Liver (tissue), 9 donors: Measurements from ENCODE around the gene PASD1. TPM values are rescaled to one million over a fixed set of nuclear protein-coding genes. Genes with fewer than 3 reads are reported as not detected.
"Not testable (repeated sequence)": the region's sequence is repeated elsewhere in the genome, so short reads cannot be mapped to it uniquely, and the experiment has no call there.

ENCODE experiments used
- DNase-seq: peaks from one replicate; pipeline ENCODE4 v3.0.0-alpha.2; 2017; ENCODE audit warnings: low spot score
- H3K27ac ChIP-seq, 2 donors: one replicate each; pipeline ENCODE4 v1.7.0; 2013; ENCODE audit warnings: inconsistent platforms in 2 of 2, low read length in 2 of 2, control low read depth in 1 of 2, low read depth in 1 of 2, mild to moderate bottlenecking in 1 of 2
- H3K27me3 ChIP-seq, 4 donors: one replicate each; pipeline versions ENCODE4 v1.6.1 to v1.7.0; 2013; ENCODE audit warnings: low read length in 3 of 4, inconsistent platforms in 1 of 4, mild to moderate bottlenecking in 1 of 4, moderate library complexity in 1 of 4; ENCODE audit not compliant: control insufficient read depth in 4 of 4, insufficient read depth in 4 of 4
- H3K36me3 ChIP-seq, 4 donors: one replicate each; pipeline versions ENCODE4 v1.6.1 to v1.7.0; 2013; ENCODE audit warnings: low read length in 3 of 4, mild to moderate bottlenecking in 3 of 4, low read depth in 1 of 4, moderate library complexity in 1 of 4; ENCODE audit not compliant: control insufficient read depth in 4 of 4, insufficient read depth in 3 of 4
- H3K4me1 ChIP-seq, 4 donors: one replicate each; pipeline versions ENCODE4 v1.6.1 to v1.7.0; 2013; ENCODE audit warnings: low read length in 3 of 4, mild to moderate bottlenecking in 3 of 4, moderate library complexity in 1 of 4; ENCODE audit not compliant: control insufficient read depth in 4 of 4, insufficient read depth in 4 of 4
- H3K4me3 ChIP-seq, 3 donors: one replicate each; pipeline versions ENCODE4 v1.6.1 to v1.7.0; 2013; ENCODE audit warnings: low read length in 3 of 3, control low read depth in 1 of 3, low read depth in 1 of 3, mild to moderate bottlenecking in 1 of 3
- H3K9ac ChIP-seq, 2 donors: one replicate each; pipeline ENCODE4 v1.7.0; 2013; ENCODE audit warnings: low read length in 2 of 2, mild to moderate bottlenecking in 2 of 2, moderate library complexity in 2 of 2, control low read depth in 1 of 2, low read depth in 1 of 2
- H3K9me3 ChIP-seq, 4 donors: one replicate each; pipeline versions ENCODE4 v1.6.1 to v1.7.0; 2013; ENCODE audit warnings: low read length in 3 of 4; ENCODE audit not compliant: control insufficient read depth in 4 of 4
- ATF3 ChIP-seq: IDR thresholded peaks from 2 replicates; pipeline ENCODE4 v1.6.1; 2016; ENCODE audit warnings: antibody characterized with exemption
- CTCF ChIP-seq: fragments of 150-350 bp; IDR thresholded peaks from 2 replicates; pipeline ENCODE4 v1.5.1; 2017; ENCODE audit warnings: improper control_type of control experiment, low read depth, low read length; ENCODE audit not compliant: missing input control
- EGR1 ChIP-seq, 2 donors: IDR thresholded peaks; 2 replicates each; pipeline ENCODE4 v1.6.1; 2016 to 2018; ENCODE audit warnings: antibody characterized with exemption in 2 of 2, low read depth in 2 of 2
- FOXA2 ChIP-seq: IDR thresholded peaks from 2 replicates; pipeline ENCODE4 v1.6.1; 2016; ENCODE audit warnings: antibody characterized with exemption
- GABPA ChIP-seq, 2 donors: IDR thresholded peaks in 1 of 2; conservative IDR thresholded peaks in 1 of 2; 2 replicates each; pipeline ENCODE4 v1.6.1; 2016; ENCODE audit warnings: antibody characterized with exemption in 2 of 2, mild to moderate bottlenecking in 1 of 2, moderate library complexity in 1 of 2
- HNF4A ChIP-seq, 2 donors: conservative IDR thresholded peaks; 2 replicates each; pipeline ENCODE4 v1.6.1; 2016; ENCODE audit warnings: antibody characterized with exemption in 2 of 2, mild to moderate bottlenecking in 2 of 2
- MAX ChIP-seq: IDR thresholded peaks from 2 replicates; pipeline ENCODE4 v1.6.1; 2016; ENCODE audit warnings: antibody characterized with exemption
- NR2F2 ChIP-seq: IDR thresholded peaks from 2 replicates; pipeline ENCODE4 v1.6.1; 2016; ENCODE audit warnings: antibody characterized with exemption
- REST ChIP-seq: IDR thresholded peaks from 2 replicates; pipeline ENCODE4 v1.6.1; 2016; ENCODE audit warnings: antibody characterized with exemption, mild to moderate bottlenecking
- RXRA ChIP-seq, 2 donors: IDR thresholded peaks; 2 replicates each; pipeline ENCODE4 v1.6.1; 2017 to 2018; ENCODE audit warnings: antibody characterized with exemption in 2 of 2, mild to moderate bottlenecking in 1 of 2
- SP1 ChIP-seq: IDR thresholded peaks from 2 replicates; pipeline ENCODE4 v1.6.1; 2018; ENCODE audit warnings: antibody characterized with exemption, mild to moderate bottlenecking
- TAF1 ChIP-seq: conservative IDR thresholded peaks from 2 replicates; pipeline ENCODE4 v1.6.1; 2016; ENCODE audit warnings: antibody characterized with exemption, mild to moderate bottlenecking
- YY1 ChIP-seq: IDR thresholded peaks from 2 replicates; pipeline ENCODE4 v1.6.1; 2016; ENCODE audit warnings: antibody characterized with exemption, mild to moderate bottlenecking
- ZBTB33 ChIP-seq: IDR thresholded peaks from 2 replicates; pipeline ENCODE4 v1.6.1; 2016; ENCODE audit warnings: antibody characterized with exemption
- WGBS: extraction: QIAGEN DNeasy Blood & Tissue Kit; methylation state at CpG from one replicate; pipeline ENCODE4 v1.1.7; 2013; 5-methylcytosine and 5-hydroxymethylcytosine counted together
- polyA plus RNA-seq, 2 donors: library from polyadenylated mRNA; stranded (reverse) in 1 of 2; unstranded in 1 of 2; fragments of 200-250 nt in 1 of 2; fragments of >200 nt in 1 of 2; fragmentation: Nextera tagmentation in 1 of 2; extraction: Ambion mirVana in 1 of 2; gene quantifications; one replicate each; pipeline versions ENCODE4 v1.2.1 to v1.2.3, GENCODE V29; 2013 to 2015
- total RNA-seq, 2 donors: library from RNA; depleted of rRNA; stranded (reverse); fragments of >200 nt; gene quantifications; one replicate each; pipeline ENCODE4 v1.2.3, GENCODE V29; 2014
- donor health status: healthy.
- donor health status: healthy.
- donor health status: healthy.
- donor health status: healthy.
- donor health status: healthy.

Gene PASD1
- total and polyA plus RNA-seq, 4 donors = not detected

GRCh38 chrX:151563003-151563402 lies 472 bp upstream of the PASD1 start:
- not testable (repeated sequence) for H3K4me3 ChIP-seq, H3K9me3 ChIP-seq, H3K36me3 ChIP-seq, H3K27ac ChIP-seq, H3K4me1 ChIP-seq, H3K9ac ChIP-seq, H3K27me3 ChIP-seq, DNase-seq
- 97% methylated on average over 24 of the region's 24 CpGs for WGBS

GRCh38 chrX:151564035-151564434 lies 560 bp downstream of the PASD1 start:
- H3K27ac ChIP-seq = no peak overlapping the region
- H3K27me3 ChIP-seq = no peaks in the 10 kb centered on the region
- no peak overlapping the region for H3K4me3 ChIP-seq
- DNase-seq = no peak
- no peaks in the 10 kb centered on the region for H3K9me3 ChIP-seq
- no peak overlapping the region for H3K9ac ChIP-seq
- 92% methylated on average over 21 of the region's 21 CpGs for WGBS
- no peak for TF ChIP-seq REST
- TF ChIP-seq GABPA (IDR thresholded peaks at IDR 0.05 in 1 of 2, conservative IDR thresholded peaks at IDR 0.05 in 1 of 2) = no peak
- TF ChIP-seq HNF4A (conservative IDR thresholded peaks at IDR 0.05) = no peak
- no peak for TF ChIP-seq ATF3
- no peak for TF ChIP-seq TAF1
- no peaks in the 10 kb centered on the region for H3K4me1 ChIP-seq
- no peaks in the 10 kb centered on the region for H3K36me3 ChIP-seq

- not testable (repeated sequence) for H3K36me3 ChIP-seq, H3K4me1 ChIP-seq, DNase-seq, H3K4me3 ChIP-seq, H3K9ac ChIP-seq, H3K9me3 ChIP-seq, H3K27me3 ChIP-seq, H3K27ac ChIP-seq
- WGBS = 84% methylated on average over 10 of the region's 10 CpGs
Measured at GRCh38 chrX:151566872-151567271, 3.4 kb downstream of the PASD1 start.

GRCh38 chrX:151570561-151570960 lies 7.1 kb downstream of the PASD1 start:
- Histone ChIP-seq H3K9me3 (no peaks in the 10 kb centered on the region), H3K36me3 (no peaks in the 10 kb centered on the region), H3K4me3 (no peak overlapping the region), H3K27ac (no peak overlapping the region), H3K27me3 (no peaks in the 10 kb centered on the region), H3K4me1 (no peaks in the 10 kb centered on the region), H3K9ac (no peak overlapping the region)
- DNase-seq = no peak
- 65% methylated on average over 3 of the region's 3 CpGs for WGBS
- TF ChIP-seq SP1 (no peak), EGR1 (IDR thresholded peaks at IDR 0.05; ENCODE audit: low read depth in 2 of 2) (no peak), ZBTB33 (no peak), NR2F2 (no peak), FOXA2 (no peak), RXRA (IDR thresholded peaks at IDR 0.05) (no peak), YY1 (no peak), TAF1 (no peak), MAX (no peak), CTCF (no peak), ATF3 (no peak)
